ENCODE data around the gene ZFYVE1. TPM values are rescaled to one million over a fixed set of nuclear protein-coding genes. Genes with fewer than 3 reads are reported as not detected.

The ZFYVE1 gene
- polyA plus RNA-seq, 1 of the 3 experiments (the other 2 are of a cell fraction) = 18.6 TPM

Small RNA genes lying within 50 kb of the gene (small RNA-seq; reads per million reads assigned to genes)
- gene RN7SL586P = 0 reads per million in 7 experiments

Other genes with a start within 250 kb of the ZFYVE1 start
- 2.8 and 4.1 TPM in 2 replicates for gene DPF3, start 133.0 kb downstream of the ZFYVE1 start, polyA plus RNA-seq (2012; rRNA removed)
- gene DCAF4, start 100.6 kb downstream of the ZFYVE1 start, polyA plus RNA-seq (2012; rRNA removed) = 17.9 and 27.8 TPM in 2 replicates
- gene RBM25, start 31.4 kb upstream of the ZFYVE1 start, polyA plus RNA-seq (2012; rRNA removed) = 14.0 and 15.5 TPM in 2 replicates
- gene PSEN1, start 109.4 kb upstream of the ZFYVE1 start, polyA plus RNA-seq (2012; rRNA removed) = 9.0 and 9.2 TPM in 2 replicates
- gene PAPLN, start 210.4 kb upstream of the ZFYVE1 start, polyA plus RNA-seq (2012; rRNA removed) = 0.13 and 0.15 TPM in 2 replicates

Data from SK-N-SH (cell line).